HL-60 (cell line): Measurements from ENCODE around the gene APOL3.
"Not testable (repeated sequence)": the region's sequence is repeated elsewhere in the genome, so short reads cannot be mapped to it uniquely, and the experiment has no call there.

Experiments used
- DNase-seq, 2 experiments: peaks; one replicate each; pipeline ENCODE4 v3.0.0-alpha.2; 2010 to 2020; ENCODE audit warnings: low read depth in 1 of 2, low spot score in 1 of 2
- H3K27ac ChIP-seq: fragments of 250-450 bp; sonication (Bioruptor Pico); replicated peaks from 2 replicates; pipeline ENCODE4 v1.5.1; 2020; ENCODE audit warnings: mild to moderate bottlenecking, moderate library complexity
- H3K27me3 ChIP-seq: fragments of 250-450 bp; sonication (Bioruptor Pico); 2 replicates; pipeline ENCODE4 v1.5.1; 2021; ENCODE audit warnings: mild to moderate bottlenecking, moderate library complexity; ENCODE audit not compliant: insufficient read depth, poor library complexity, severe bottlenecking
- H3K4me3 ChIP-seq: replicated peaks from 2 replicates; pipeline ENCODE4 v1.5.1; 2011; ENCODE audit warnings: mild to moderate bottlenecking, control low read depth, low read length; ENCODE audit not compliant: insufficient read depth
- GABPA ChIP-seq: IDR thresholded peaks from 2 replicates; pipeline ENCODE4 v1.6.1; 2012; ENCODE audit warnings: low read depth
- POLR2AphosphoS5 ChIP-seq: IDR thresholded peaks from 2 replicates; pipeline ENCODE4 v1.6.1; 2012; ENCODE audit warnings: low read depth
- SPI1 ChIP-seq: IDR thresholded peaks from 2 replicates; pipeline ENCODE4 v1.6.1; 2012; ENCODE audit warnings: low read depth, mild to moderate bottlenecking, borderline replicate concordance
- TF ChIP-seq, protein P1 (sequence below): IDR thresholded peaks from 2 replicates; pipeline ENCODE4 v1.6.1; 2012; ENCODE audit warnings: low read depth; ENCODE audit not compliant: insufficient replicate concordance
- TF ChIP-seq, protein P2 (sequence below): IDR thresholded peaks from one replicate; pipeline ENCODE4 v1.5.1; 2011; ENCODE audit warnings: low read length, control low read depth, inconsistent platforms; ENCODE audit not compliant: insufficient read depth

Gene APOL3

DNA sequence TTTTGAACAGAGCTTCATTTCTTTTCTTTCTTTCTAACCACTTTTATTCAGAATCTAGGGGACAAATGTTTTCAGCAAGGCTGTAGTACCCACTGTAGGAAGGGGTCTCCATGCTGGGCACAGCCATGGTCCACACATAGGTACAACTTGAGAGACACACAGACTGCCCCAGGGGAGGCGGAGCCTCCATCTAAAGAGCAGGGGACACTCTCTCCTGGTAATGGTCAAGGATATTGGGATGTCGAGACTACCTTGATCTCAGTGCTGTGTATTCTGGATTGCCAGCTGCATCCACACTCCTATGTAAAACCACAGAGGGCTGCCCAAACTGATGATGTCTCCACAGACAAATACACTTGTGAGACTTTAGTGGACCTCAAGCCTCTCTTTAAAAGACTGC is 2.9 kb upstream of the APOL3 start:
- no peak overlapping the region for H3K4me3 ChIP-seq

DNA sequence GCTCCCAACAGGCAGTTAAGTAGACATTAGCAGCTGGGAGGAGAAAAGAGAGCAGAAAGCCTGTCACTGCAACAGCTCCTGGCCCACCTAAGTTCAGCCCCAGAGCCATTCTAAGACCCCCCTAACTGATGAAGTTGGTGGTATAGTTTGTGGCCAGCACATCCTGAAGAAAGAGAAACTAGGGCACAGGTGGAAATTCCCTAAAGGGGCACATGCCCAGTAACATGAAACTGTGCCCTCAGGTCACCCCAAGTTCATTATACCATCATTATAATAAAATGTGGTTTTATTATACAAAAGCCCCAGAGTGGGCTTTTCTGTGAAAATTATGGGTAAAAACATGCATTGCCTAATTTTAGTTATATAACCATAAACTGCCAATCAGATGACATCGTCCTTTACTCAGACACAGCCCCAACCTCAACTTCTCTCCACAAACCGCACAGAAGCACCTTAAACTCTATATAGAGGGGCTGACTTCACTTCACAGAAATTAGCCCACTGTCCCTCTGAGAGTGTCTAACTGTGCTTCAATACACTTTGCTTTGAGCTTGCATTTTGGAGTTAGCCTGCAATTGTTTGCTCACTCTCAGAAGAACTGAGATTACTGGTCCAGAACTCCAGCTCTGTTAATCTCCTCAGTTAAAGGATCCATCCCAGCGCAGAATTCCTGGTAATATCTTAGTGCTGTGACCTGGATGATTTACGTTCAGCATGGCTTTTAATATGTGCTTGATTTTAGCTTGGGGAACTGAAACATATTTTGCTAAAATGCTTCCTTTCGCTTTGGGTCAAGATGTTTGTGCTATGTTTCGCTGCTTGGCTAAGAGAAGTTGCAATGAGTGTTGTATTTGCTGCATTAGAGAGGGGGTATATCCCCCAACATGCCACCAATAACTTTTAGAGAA is 1.8 kb upstream of the APOL3 start:
- no peak for DNase-seq
- Histone ChIP-seq H3K27ac (no peak overlapping the region), H3K27me3 (peaks cover 5% of the 10 kb centered on the region), H3K4me3 (no peak overlapping the region)
- TF ChIP-seq GABPA (no peak), SPI1 (no peak), POLR2AphosphoS5 (no peak)
- TF ChIP-seq, protein P1, sequence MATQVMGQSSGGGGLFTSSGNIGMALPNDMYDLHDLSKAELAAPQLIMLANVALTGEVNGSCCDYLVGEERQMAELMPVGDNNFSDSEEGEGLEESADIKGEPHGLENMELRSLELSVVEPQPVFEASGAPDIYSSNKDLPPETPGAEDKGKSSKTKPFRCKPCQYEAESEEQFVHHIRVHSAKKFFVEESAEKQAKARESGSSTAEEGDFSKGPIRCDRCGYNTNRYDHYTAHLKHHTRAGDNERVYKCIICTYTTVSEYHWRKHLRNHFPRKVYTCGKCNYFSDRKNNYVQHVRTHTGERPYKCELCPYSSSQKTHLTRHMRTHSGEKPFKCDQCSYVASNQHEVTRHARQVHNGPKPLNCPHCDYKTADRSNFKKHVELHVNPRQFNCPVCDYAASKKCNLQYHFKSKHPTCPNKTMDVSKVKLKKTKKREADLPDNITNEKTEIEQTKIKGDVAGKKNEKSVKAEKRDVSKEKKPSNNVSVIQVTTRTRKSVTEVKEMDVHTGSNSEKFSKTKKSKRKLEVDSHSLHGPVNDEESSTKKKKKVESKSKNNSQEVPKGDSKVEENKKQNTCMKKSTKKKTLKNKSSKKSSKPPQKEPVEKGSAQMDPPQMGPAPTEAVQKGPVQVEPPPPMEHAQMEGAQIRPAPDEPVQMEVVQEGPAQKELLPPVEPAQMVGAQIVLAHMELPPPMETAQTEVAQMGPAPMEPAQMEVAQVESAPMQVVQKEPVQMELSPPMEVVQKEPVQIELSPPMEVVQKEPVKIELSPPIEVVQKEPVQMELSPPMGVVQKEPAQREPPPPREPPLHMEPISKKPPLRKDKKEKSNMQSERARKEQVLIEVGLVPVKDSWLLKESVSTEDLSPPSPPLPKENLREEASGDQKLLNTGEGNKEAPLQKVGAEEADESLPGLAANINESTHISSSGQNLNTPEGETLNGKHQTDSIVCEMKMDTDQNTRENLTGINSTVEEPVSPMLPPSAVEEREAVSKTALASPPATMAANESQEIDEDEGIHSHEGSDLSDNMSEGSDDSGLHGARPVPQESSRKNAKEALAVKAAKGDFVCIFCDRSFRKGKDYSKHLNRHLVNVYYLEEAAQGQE = no peak
- TF ChIP-seq, protein P2, sequence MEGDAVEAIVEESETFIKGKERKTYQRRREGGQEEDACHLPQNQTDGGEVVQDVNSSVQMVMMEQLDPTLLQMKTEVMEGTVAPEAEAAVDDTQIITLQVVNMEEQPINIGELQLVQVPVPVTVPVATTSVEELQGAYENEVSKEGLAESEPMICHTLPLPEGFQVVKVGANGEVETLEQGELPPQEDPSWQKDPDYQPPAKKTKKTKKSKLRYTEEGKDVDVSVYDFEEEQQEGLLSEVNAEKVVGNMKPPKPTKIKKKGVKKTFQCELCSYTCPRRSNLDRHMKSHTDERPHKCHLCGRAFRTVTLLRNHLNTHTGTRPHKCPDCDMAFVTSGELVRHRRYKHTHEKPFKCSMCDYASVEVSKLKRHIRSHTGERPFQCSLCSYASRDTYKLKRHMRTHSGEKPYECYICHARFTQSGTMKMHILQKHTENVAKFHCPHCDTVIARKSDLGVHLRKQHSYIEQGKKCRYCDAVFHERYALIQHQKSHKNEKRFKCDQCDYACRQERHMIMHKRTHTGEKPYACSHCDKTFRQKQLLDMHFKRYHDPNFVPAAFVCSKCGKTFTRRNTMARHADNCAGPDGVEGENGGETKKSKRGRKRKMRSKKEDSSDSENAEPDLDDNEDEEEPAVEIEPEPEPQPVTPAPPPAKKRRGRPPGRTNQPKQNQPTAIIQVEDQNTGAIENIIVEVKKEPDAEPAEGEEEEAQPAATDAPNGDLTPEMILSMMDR = no peak

More for the DNA sequence above, 2.9 kb upstream of the APOL3 start:
- DNase-seq = no peak
- TF ChIP-seq POLR2AphosphoS5 (no peak), GABPA (no peak), SPI1 (no peak)
- TF ChIP-seq, protein P1 = no peak
- TF ChIP-seq, protein P2 = no peak
- H3K27ac ChIP-seq = no peak overlapping the region
- H3K27me3 ChIP-seq = peaks cover 5% of the 10 kb centered on the region

DNA sequence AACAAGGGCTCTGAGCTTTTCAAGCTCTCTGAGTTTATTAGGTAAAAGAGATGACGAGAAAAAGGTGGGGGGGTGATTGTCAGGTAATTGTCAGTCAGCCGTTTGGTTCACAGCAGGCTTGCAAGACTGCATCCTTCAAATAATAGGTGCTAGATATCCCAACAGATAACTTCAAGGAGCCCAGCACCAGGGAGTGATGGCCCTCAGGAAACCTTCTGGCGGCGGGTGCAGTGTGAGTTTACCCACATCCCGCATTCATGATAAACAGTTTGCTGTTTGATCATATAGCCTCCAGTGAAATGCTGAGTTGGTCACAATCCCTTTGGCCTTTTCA is 1.2 kb upstream of the APOL3 start:
- DNase-seq = not testable (repeated sequence)

DNA sequence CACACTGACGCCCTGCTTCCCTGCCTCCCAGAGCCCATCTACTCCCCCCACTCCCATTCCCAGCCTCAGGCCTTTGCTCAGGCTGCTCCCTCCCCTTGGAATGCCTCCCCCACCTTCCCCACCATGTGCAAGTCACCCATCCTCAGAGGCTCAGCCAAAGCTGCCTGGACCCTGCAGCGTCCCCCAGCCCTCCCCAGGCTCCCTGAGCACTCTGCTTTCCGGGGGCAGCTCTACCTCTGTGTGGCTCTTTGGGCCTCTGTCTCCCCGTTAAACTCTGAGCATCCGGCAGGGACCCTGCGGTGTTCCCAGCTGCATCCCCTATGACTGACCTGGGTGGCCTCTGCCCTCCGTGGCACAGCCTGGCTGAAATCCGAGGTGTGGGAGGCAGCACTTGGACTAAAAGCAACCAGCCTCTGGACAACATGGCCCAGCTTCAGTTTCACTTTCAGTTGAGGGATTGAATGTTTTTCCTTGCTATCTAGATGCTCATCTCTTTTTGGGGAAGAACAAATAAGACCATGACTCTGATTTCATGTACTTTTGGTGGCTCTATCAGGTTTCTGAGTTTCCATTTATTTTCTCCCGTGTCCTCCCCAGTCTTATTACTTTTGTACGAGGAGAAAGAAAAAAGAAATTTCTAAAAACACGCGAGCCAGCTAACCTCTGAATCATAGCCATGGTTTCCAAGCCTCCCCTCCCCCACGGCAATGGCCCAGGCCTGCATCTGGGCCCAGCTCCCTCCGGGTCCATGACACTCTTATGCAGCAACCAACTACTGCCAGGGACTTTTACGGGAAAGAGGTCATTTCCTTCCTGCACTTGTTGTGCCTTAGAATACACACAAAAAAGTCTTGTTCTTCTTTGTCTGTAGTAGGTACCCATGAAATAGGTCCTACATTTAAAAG is 3.8 kb downstream of the APOL3 start:
- Histone ChIP-seq H3K4me3 (no peak overlapping the region), H3K27me3 (no peaks in the 10 kb centered on the region), H3K27ac (no peak overlapping the region)
- no peak for DNase-seq
- TF ChIP-seq, protein P2 = no peak
- TF ChIP-seq, protein P1 = no peak
- TF ChIP-seq POLR2AphosphoS5 = no peak
- TF ChIP-seq GABPA = no peak
- TF ChIP-seq SPI1 = no peak

More for the DNA sequence above, 1.2 kb upstream of the APOL3 start:
- not testable (repeated sequence) for H3K27me3 ChIP-seq, H3K27ac ChIP-seq, H3K4me3 ChIP-seq
